ENCODE data around the gene RUNX1.

The RUNX1 gene

DNA sequence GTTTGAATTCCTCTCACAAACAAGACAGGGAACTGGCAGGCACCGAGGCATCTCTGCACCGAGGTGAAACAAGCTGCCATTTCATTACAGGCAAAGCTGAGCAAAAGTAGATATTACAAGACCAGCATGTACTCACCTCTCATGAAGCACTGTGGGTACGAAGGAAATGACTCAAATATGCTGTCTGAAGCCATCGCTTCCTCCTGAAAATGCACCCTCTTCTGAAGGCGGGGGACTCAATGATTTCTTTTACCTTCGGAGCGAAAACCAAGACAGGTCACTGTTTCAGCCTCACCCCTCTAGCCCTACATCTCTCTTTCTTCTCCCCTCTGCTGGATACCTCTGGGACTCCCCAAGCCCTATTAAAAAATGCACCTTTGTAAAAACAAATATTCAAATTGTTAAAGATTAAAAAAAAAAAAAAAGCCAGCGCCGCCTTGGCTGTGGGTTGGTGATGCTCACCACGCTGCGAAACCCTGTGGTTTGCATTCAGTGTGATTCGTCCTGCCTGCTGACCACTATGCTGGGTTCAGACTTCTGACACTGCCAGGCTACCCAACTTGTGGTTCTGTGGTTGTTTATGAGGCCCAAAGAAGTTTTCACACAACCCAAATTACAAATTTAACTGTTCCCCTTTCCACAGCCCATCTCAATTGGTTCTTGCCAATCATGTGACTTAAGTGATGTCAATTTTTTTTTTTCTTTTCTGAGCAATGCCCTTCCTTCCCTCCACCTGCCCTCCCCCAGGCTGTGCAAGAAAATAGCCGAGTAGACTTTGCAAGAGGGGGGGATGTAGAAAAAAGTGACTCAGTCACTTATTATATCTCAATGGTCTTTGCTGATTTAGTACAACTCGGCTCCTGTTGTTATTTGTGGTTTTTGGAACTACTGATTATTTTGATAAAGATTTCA lies at the start of gene RUNX1:
RUNX1 (minus strand) TSS at position 597 of the 912 bp plus-strand sequence.
- DNase-seq = peak; percentile 81

GRCh38 chr21:35097525-35097924 lies 48.4 kb upstream of the RUNX1 start:
- DNase-seq = no peak

DNA sequence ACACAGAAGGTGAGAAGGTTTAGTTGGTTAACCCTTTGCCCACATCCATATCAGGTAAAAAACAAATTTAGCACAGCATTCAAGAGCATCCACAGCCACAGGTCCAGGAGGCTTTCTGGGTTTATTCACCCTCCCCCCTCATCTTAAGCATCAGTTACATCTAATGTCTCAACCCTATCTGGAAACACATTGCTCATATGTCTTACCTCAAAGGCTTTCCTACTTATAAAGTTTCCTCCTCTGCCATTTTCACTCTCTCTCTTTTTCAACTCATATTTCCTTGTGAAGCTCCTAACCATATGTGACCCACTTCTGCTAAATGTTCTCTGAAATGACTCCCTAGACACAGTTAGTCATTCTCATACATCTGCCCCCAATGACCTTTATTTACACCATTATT lies 47.9 kb upstream of the RUNX1 start:
- DNase-seq = peak; percentile 11

DNA sequence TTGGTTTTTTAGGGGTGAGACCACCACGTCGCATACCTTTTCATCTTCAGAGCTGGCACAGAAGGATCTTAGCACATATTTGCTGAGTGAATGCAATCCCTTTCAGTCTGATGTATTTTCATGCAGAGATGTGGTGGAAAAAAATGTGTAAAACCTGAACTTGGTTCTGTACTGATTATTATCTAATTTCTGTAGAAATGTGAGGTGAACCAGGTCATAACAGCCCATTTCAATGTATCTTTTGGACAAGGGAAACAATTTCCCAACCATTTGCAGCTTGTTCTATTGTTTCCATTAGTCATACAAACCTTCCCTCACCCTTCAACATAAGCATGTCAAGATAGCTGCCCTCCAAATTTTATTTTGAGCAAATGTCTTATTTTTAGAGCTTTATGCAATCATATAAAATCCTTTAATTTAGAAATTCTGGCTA lies 46.8 kb upstream of the RUNX1 start:
- DNase-seq = no peak

DNA sequence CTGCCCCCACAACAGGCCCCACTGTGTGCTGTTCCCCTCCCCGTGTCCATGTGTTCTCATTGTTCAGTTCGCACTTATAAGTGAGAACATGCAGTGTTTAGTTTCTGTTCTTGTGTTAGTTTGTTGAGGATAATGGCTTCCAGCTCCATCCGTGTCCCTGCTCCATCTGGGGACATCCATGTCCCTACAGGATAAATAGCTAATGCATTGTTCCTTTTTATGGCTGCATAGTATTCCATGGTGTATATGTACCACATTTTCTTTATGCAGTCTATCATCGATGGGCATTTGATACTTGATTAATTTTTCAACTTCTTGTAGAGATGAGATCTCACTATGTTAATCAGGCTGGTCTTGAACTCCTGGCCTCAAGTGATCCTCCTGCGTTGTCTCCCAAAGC lies 44.4 kb upstream of the RUNX1 start:
- DNase-seq = no peak

GRCh38 chr21:35091496-35091895 lies 42.4 kb upstream of the RUNX1 start:
- DNase-seq = no peak

GRCh38 chr21:35090403-35090802 lies 41.3 kb upstream of the RUNX1 start:
- DNase-seq = no peak

DNA sequence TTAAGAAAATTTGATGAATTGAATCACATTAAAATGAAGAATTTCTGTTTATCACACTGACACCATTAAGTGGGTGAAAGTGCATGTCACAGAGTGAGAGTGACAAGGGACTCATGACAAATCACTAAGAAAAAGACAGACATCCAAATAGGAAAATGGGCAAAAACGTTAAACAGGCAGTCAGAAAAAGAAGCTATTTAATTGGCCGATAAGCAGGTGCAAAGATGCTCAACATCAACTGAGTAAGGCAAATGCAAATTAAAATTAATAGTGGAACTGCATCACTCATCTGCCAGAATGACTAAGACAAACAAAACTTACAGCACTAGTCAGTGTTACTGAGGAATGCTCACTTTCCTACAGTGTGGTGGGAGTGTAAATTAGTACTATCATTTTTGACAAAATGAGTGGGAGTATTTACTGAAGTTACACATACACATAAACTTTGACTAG lies 39.2 kb upstream of the RUNX1 start:
- DNase-seq = no peak

DNA sequence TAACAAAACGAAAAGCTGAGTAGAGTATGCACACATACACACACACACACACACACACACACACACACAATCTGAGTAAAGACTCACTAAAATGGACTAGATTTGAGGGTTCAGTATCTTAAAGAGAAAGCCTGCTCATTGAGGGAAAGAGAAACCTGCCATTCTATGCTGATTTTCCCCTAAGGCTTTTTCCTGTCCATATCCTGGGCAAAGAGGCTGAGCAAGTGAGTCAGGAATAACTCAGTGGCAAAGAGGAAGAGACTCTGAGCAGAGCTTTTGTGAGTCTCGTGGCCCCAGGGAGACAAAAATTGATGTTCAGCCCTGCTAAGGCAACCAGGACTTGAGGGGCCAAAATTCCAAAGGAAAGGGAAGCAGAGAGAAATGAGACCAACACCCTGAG lies 37.3 kb upstream of the RUNX1 start:
- DNase-seq = no peak

DNA sequence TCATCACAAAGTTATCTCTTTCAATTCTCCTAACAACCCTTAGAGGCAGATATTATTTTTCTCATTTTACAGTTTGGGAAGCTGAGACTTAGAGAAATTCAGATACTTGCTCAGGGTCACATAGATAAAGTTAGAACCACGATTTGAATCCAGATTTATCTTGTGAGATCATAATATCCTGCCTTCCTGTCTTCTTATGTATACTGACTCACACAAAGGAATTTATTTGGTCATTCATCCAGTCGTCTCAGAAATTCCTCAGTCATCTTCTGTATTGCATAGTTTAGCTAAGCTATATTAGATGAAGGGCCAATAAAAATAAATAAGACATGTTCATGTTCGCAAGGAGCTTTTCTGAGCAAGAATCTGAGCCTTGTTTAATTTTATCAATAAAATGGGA lies 35.8 kb upstream of the RUNX1 start:
- no peak for DNase-seq

DNA sequence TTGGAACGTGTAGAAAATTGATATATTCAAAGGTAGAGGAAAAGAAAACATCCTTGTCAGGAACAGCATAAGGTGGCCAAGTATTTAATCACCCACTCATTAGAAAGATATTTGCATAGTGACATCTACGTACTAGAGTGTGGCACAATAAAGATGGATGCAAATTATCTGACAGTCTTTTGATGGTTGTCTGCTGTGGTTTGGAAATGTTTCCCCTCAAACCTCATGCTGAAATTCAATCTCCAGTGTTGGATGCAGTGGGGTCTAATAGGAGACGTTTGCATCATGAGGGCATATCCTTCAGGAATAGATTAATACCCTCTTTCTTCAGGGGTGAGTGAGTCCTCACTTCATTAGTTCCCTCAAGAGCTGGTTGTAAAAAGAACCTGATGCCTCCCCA lies 34.1 kb upstream of the RUNX1 start:
- no peak for DNase-seq

GRCh38 chr21:35081861-35082260 lies 32.8 kb upstream of the RUNX1 start:
- no peak for DNase-seq

DNA sequence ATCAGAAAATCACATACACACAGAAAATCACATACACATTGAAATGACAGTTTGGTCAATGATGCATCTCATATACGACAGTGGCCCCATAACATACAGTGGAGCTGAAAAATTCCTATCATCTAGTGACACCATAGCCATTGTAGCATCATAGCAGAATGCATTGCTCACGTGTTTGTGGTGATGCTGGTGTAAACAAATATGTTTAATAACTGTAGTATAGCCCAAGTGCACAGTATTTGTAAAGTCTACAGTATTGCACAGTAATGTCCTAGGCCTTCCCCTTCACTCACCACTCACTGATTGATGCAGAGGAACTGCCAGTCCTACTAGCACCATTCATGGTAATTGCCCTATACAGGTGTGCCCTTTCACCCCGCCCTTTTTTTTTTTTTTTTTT lies 30.1 kb upstream of the RUNX1 start:
- no peak for DNase-seq

DNA sequence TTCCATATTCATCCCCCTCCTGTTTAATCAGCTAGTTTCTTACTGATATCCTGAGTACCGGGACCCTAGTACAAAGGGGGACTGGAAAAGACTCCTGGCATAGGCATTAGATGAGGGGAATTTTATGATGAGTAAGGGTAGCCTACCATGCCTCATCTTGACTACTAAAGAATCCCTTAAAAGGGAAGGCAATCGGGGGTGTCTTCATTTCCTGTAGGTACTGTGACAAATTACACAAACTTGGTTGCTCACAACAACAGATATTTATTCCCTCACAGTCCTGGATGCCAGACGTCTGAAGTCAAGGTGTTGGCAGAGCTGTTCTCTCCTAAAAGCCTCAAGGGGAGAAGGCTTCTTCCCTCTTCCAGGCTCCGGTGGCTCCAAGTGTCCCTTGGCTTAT lies 28.9 kb upstream of the RUNX1 start:
- DNase-seq = no peak

DNA sequence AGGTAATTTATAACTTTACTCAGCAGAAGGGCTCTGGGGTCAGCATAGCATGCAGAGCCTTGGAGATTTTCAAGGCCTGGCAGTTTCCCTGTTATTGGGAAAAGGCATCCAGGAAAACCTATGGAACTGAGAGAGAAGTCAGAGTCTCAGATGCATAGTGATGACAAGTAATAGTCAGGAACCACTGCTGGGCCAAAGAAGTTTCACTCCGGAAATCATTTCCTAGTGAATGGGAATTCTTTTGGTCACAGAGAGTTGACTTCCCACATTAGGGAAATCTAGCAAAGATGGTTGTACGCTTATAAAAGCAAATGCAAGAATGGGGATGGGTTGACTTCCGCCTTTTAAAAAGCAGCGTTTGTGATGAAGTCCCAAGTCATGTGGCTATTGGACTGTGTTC lies 28.4 kb upstream of the RUNX1 start:
- no peak for DNase-seq

DNA sequence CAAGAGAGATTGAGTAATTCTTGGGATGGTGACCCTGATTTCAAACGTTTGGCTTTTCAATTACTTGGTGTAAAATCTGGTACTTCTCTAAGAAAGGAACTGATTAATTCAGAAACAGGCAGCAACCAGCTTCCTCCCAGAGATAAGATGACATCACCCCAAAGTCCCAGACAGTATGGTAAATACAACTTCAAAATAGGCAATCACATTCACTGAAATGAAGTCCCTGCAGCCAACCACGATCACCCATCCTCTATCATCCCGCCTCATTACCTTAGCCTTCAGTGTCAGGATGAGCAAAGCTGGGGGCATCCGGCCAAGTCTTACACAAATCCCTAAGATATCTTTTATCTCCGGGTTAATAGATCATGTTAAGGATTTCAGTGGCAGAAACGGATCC lies 26.4 kb upstream of the RUNX1 start:
- DNase-seq = no peak

DNA sequence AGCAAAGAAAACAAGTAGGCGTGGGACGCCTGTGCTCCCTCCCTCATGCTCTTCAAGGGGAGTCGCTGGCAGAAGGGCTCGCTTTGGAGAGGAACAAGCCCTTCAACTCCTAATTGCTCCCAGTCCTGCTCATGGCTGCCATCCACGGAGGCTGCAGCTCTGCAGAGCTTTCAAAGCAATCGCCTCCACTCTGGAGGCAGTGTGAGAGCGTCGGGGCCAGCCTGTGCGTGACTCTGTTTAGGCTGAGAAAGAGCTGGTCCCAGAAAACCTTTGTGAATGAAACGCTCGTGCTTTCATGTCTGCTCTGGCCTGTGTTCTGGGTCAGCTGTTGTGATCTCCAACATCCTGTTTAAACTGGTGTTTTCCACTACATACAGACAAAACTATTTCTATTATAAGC lies 23.9 kb upstream of the RUNX1 start:
- no peak for DNase-seq

GRCh38 chr21:35072557-35072956 lies 23.5 kb upstream of the RUNX1 start:
- no peak for DNase-seq

DNA sequence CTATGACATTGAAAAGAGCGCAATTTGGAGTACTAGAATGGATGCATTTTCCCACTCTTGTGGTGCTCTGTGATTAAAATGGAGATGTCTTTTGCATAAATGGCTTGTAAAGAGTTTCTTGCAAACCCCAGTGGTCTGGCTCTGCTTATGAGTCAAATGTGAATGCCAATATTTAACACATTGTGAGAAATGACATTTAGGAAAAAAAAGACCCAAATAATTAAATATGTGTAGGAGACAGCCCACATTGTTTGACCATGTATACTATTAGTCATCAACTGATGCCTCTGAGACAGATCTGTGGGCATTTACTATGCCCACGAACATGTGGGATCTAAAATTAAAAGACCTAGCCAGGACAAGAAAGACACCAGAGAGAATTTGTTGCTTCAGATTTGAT lies 22.2 kb upstream of the RUNX1 start:
- no peak for DNase-seq

DNA sequence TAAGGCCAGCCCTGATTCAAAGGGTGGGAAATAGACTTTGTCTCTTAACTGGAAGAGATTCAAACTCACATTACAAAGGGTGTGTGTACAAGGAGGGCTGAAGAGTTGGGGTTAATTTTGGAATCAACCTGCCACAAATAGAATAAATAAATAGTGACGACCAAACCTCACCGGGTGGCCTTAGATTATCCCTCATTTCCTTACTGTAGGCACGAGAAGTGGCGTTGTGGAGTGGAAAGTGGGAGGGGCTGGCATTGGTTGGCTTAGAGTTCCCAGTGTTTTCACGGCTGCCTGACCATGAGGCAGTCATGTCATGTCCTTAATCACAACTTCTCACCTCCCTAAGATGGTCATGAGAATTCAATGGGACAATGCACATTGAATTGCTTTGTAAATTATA lies 21.3 kb upstream of the RUNX1 start:
- DNase-seq = no peak

DNA sequence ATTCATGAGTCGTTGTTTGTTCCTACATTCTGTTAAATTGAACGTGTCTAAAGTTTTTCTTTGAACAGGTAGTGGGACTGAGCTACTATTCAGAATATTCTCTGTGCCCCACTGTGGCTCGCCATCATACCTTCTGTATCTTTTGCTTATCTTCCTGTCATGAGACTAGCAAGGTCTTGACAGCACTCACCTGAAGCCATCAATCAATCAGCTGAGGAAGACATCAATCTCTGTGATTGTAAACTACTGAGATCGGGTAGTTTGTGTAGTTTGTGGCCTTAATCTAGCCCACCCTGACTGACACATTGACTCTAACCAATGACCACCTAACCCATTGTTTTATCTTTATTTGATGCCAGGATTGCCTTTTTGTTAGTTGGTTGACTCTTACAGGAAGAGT lies 17.7 kb upstream of the RUNX1 start:
- no peak for DNase-seq

GRCh38 chr21:35063428-35064172 lies 14.5 kb upstream of the RUNX1 start:
- no peak for DNase-seq

- no peak for DNase-seq
Measured at GRCh38 chr21:35062016-35062415, 12.9 kb upstream of the RUNX1 start.

DNA sequence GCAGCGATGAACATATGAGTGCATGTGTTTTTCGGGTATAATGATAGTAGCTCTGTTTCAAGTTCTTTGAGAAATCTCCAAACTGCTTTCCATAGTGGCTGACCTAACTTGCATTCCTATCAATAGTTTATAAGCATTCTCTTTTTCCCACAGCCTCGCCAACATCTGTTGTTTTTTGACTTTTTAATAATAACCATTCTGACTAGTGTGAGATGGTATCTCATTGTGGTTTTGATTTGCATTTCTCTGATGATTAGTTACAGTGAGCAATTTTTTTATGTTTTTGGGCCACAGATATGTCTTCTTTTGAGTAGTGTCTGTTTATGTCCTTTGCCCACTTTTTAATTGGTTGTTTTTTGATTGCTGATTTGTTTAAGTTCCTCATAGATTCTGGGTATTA lies 10.6 kb upstream of the RUNX1 start:
- no peak for DNase-seq

Data from activated naive CD4-positive, alpha-beta T cell treated with Interleukin-2 at 50 U/mL for 16 hours (primary cell).